ENCODE results near the gene HEG1. TPM values are rescaled to one million over a fixed set of nuclear protein-coding genes. Genes with fewer than 3 reads are reported as not detected.

Gene HEG1
- total and polyA plus RNA-seq, 2 donors (not counting 3 experiments of a cell fraction or from before 2014, with no cell fraction given): 50.1 to 106 TPM

DNA sequence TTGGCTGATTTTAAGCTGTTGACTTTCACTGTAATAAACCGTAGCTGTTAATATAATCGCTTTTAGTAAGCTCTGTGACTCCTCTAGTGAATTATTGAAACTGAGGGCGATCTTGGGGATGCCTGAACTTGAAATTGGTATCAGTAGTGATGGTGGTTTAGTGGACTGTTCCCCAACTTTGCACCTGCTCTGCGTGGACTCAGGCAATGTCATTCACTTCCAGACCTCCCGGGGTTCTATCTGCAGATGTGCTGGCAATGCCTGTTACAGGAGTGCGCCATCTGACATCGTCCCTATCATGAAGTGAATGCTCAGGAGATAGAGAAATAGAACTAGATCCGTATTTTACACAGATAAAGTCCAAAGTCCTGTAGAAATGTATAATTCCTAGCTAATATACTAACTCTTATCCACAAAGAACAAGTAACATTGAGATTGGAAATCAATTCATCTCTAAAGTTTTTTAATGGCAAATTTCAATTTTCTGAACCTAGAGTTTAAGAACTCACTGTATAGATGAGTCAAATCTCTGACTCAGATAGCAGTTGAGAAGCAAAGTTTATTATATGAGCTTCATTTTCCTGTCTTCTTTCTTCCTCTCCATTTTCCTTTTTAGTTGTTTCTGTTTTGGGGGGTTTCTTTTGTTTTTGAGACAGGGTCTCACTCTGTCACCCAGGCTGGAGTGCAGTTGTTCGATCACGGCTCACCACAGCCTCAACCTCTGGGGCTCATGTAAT lies 51.8 kb downstream of the HEG1 start:
- no peak overlapping the region for H3K9ac ChIP-seq (replicated peaks; ENCODE audit: extremely low read depth, insufficient read depth, low read length)
- no peak overlapping the region for H3K4me3 ChIP-seq (replicated peaks in 1 of 3; ENCODE audit: insufficient read depth in 1 of 3, low read depth in 1 of 3, low read length in 3 of 3)
- FAIRE-seq (no peak), DNase-seq (ENCODE audit: low read depth, low spot score) (no peak)
- H4K20me1 ChIP-seq (replicated peaks; ENCODE audit: control insufficient read depth, extremely low read depth, insufficient read depth, low read length): no peaks in the 10 kb centered on the region
- no peak overlapping the region for H3K27ac ChIP-seq (ENCODE audit: insufficient read depth, low read depth, low read length)
- H3K79me2 ChIP-seq (ENCODE audit: control insufficient read depth, insufficient read depth, low read length): no peaks in the 10 kb centered on the region
- H3K27me3 ChIP-seq (ENCODE audit: control insufficient read depth in 2 of 2, insufficient read depth in 2 of 2, low read length in 2 of 2): no peaks in the 10 kb centered on the region
- ChIA-PET POLR2A (interaction anchor here (0.5 kb wide), 1 partner anchor 64 kb away, joined by 3 read pairs; no protein-coding TSS in a partner anchor), CTCF (interaction anchor here (1.7 to 2.0 kb wide), 2 partner anchors 16 to 146 kb away, joined by 4 to 5 read pairs; no protein-coding TSS in a partner anchor)
- H2AFZ ChIP-seq (ENCODE audit: low read depth, low read length): no peak overlapping the region
- TF ChIP-seq GATA2 (IDR thresholded peaks at IDR 0.05; ENCODE audit: insufficient read depth, insufficient read length, low read depth, low read length) (no peak), EZH2 (IDR thresholded peaks at IDR 0.05; ENCODE audit: borderline replicate concordance, low read depth, low read length, severe bottlenecking) (no peak), JUN (IDR thresholded peaks at IDR 0.05; ENCODE audit: borderline replicate concordance, insufficient read depth, insufficient read length, low read depth) (no peak), POLR2A (IDR thresholded peaks at IDR 0.05; ENCODE audit: low read depth, low read length) (no peak), MYC (IDR thresholded peaks at IDR 0.05; ENCODE audit: low read depth, low read length) (no peak), FOS (IDR thresholded peaks at IDR 0.05; ENCODE audit: borderline replicate concordance, insufficient read depth, low read length) (no peak), POLR2AphosphoS5 (IDR thresholded peaks at IDR 0.05; ENCODE audit: insufficient read depth, low read depth, low read length) (no peak)
- TF ChIP-seq, protein P1, sequence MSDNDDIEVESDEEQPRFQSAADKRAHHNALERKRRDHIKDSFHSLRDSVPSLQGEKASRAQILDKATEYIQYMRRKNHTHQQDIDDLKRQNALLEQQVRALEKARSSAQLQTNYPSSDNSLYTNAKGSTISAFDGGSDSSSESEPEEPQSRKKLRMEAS (IDR thresholded peaks at IDR 0.05; ENCODE audit: insufficient read depth, insufficient read length): no peak
- TF ChIP-seq, protein P2, sequence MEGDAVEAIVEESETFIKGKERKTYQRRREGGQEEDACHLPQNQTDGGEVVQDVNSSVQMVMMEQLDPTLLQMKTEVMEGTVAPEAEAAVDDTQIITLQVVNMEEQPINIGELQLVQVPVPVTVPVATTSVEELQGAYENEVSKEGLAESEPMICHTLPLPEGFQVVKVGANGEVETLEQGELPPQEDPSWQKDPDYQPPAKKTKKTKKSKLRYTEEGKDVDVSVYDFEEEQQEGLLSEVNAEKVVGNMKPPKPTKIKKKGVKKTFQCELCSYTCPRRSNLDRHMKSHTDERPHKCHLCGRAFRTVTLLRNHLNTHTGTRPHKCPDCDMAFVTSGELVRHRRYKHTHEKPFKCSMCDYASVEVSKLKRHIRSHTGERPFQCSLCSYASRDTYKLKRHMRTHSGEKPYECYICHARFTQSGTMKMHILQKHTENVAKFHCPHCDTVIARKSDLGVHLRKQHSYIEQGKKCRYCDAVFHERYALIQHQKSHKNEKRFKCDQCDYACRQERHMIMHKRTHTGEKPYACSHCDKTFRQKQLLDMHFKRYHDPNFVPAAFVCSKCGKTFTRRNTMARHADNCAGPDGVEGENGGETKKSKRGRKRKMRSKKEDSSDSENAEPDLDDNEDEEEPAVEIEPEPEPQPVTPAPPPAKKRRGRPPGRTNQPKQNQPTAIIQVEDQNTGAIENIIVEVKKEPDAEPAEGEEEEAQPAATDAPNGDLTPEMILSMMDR (IDR thresholded peaks at IDR 0.05; ENCODE audit: extremely low read depth in 1 of 2, insufficient read depth in 1 of 2, low read depth in 1 of 2, low read length in 2 of 2): no peak
- H3K36me3 ChIP-seq (ENCODE audit: control insufficient read depth in 2 of 2, extremely low read depth in 1 of 2, insufficient read depth in 2 of 2, low read length in 2 of 2): peaks cover 12 to 27% of the 10 kb centered on the region in 2 experiments
- dilution Hi-C loops (cut with MboI; ENCODE audit: extremely low pct_ligation_motif_present, low sequenced_read_pairs): no loop called here
- no TSS peak for BruUV-seq (replicated peaks)
- intact Hi-C loops (cut with micrococcal nuclease): no loop called here
- peaks cover 8% of the 10 kb centered on the region for H3K4me1 ChIP-seq (ENCODE audit: control insufficient read depth, extremely low read depth, insufficient read depth, low read length)
- H3K4me2 ChIP-seq (ENCODE audit: insufficient read depth, low read length): no peak overlapping the region
- H3K9me1 ChIP-seq (replicated peaks; ENCODE audit: control insufficient read depth, extremely low read depth, insufficient read depth, low read length): no peaks in the 10 kb centered on the region
- H3K9me3 ChIP-seq (replicated peaks; ENCODE audit: control insufficient read depth, insufficient read depth, low read length): no peaks in the 10 kb centered on the region
